ENCODE results near the gene TRHDE. TPM values are rescaled to one million over a fixed set of nuclear protein-coding genes. Genes with fewer than 3 reads are reported as not detected.

Gene TRHDE
- total and polyA plus RNA-seq, 4 donors: 0.13 to 2.3 (median 1.0) TPM

GRCh38 chr12:72271451-72272090 lies 599 bp upstream of the TRHDE start:
- H3K4me3 ChIP-seq (ENCODE audit: low read length in 2 of 2): peak overlapping the region; percentile 23 to 45

GRCh38 chr12:72272731-72273498 lies 745 bp downstream of the TRHDE start:
- Histone ChIP-seq H3K9me3 (ENCODE audit: control insufficient read depth, low read length) (no peaks in the 10 kb centered on the region), H3K27ac (ENCODE audit: low read depth in 1 of 2, low read length in 2 of 2) (no peak overlapping the region), H3K27me3 (ENCODE audit: control insufficient read depth in 1 of 2, insufficient read depth in 2 of 2, low read length in 1 of 2) (no peaks in the 10 kb centered on the region), H3K4me3 (ENCODE audit: low read length in 2 of 2) (peak overlapping the region; percentile 4 to 45), H3K36me3 (ENCODE audit: control insufficient read depth in 1 of 2, insufficient read depth in 2 of 2, low read length in 1 of 2) (no peaks in the 10 kb centered on the region), H3K4me1 (ENCODE audit: control insufficient read depth in 1 of 2, insufficient read depth in 2 of 2, low read length in 2 of 2) (no peaks in the 10 kb centered on the region)
- WGBS, 2 donors: 1% methylated on average over 79 of the region's 79 CpGs
- intact Hi-C loops (cut with DNase I): no loop called here
- ATAC-seq (ENCODE audit: low FRiP score): peak; percentile 62
- peak; percentile 40 to 75 for DNase-seq

More at GRCh38 chr12:72271451-72272090, 599 bp upstream of the TRHDE start:
- H3K27me3 ChIP-seq (ENCODE audit: control insufficient read depth in 1 of 2, insufficient read depth in 2 of 2, low read length in 1 of 2): no peaks in the 10 kb centered on the region
- peak; percentile 39 to 68 for DNase-seq
- intact Hi-C loops (cut with DNase I): no loop called here
- H3K36me3 ChIP-seq (ENCODE audit: control insufficient read depth in 1 of 2, insufficient read depth in 2 of 2, low read length in 1 of 2): no peaks in the 10 kb centered on the region
- WGBS, 2 donors: 1% methylated on average over 35 of the region's 35 CpGs
- ATAC-seq (ENCODE audit: low FRiP score): peak; percentile 51
- no peaks in the 10 kb centered on the region for H3K9me3 ChIP-seq (ENCODE audit: control insufficient read depth, low read length)
- H3K27ac ChIP-seq (ENCODE audit: low read depth in 1 of 2, low read length in 2 of 2): no peak overlapping the region
- no peaks in the 10 kb centered on the region for H3K4me1 ChIP-seq (ENCODE audit: control insufficient read depth in 1 of 2, insufficient read depth in 2 of 2, low read length in 2 of 2)

- 0 to 1% methylated on average over 22 to 24 of the region's 24 CpGs for WGBS, 2 donors
These were observed 1.3 kb downstream of the TRHDE start for GRCh38 chr12:72273499-72273837.

GRCh38 chr12:72273851-72274351 lies 1.7 kb downstream of the TRHDE start:
- intact Hi-C loops (cut with DNase I): no loop called here
- Histone ChIP-seq H3K27ac (ENCODE audit: low read depth in 1 of 2, low read length in 2 of 2) (no peak overlapping the region), H3K4me3 (ENCODE audit: low read length in 2 of 2) (peak overlapping the region in 1 of 2 donors; percentile 45), H3K4me1 (ENCODE audit: control insufficient read depth in 1 of 2, insufficient read depth in 2 of 2, low read length in 2 of 2) (no peaks in the 10 kb centered on the region), H3K27me3 (ENCODE audit: control insufficient read depth in 1 of 2, insufficient read depth in 2 of 2, low read length in 1 of 2) (no peaks in the 10 kb centered on the region), H3K9me3 (ENCODE audit: control insufficient read depth, low read length) (no peaks in the 10 kb centered on the region), H3K36me3 (ENCODE audit: control insufficient read depth in 1 of 2, insufficient read depth in 2 of 2, low read length in 1 of 2) (no peaks in the 10 kb centered on the region)
- ATAC-seq (ENCODE audit: low FRiP score) (no peak), DNase-seq (peak in 1 of 2 donors; percentile 72)
- WGBS, 2 donors: 6 to 9% methylated on average over 17 of the region's 17 CpGs

More at GRCh38 chr12:72273499-72273837, 1.3 kb downstream of the TRHDE start:
- no peaks in the 10 kb centered on the region for H3K9me3 ChIP-seq (ENCODE audit: control insufficient read depth, low read length)
- H3K4me1 ChIP-seq (ENCODE audit: control insufficient read depth in 1 of 2, insufficient read depth in 2 of 2, low read length in 2 of 2): no peaks in the 10 kb centered on the region
- H3K36me3 ChIP-seq (ENCODE audit: control insufficient read depth in 1 of 2, insufficient read depth in 2 of 2, low read length in 1 of 2): no peaks in the 10 kb centered on the region
- DNase-seq: peak in 1 of 2 donors; percentile 61
- intact Hi-C loops (cut with DNase I): no loop called here
- H3K4me3 ChIP-seq (ENCODE audit: low read length in 2 of 2): peak overlapping the region; percentile 4 to 45
- peak; percentile 16 for ATAC-seq (ENCODE audit: low FRiP score)
- H3K27ac ChIP-seq (ENCODE audit: low read depth in 1 of 2, low read length in 2 of 2): no peak overlapping the region
- no peaks in the 10 kb centered on the region for H3K27me3 ChIP-seq (ENCODE audit: control insufficient read depth in 1 of 2, insufficient read depth in 2 of 2, low read length in 1 of 2)

GRCh38 chr12:72274931-72275330 lies 2.8 kb downstream of the TRHDE start:
- H3K4me1 ChIP-seq (ENCODE audit: control insufficient read depth in 1 of 2, insufficient read depth in 2 of 2, low read length in 2 of 2): no peaks in the 10 kb centered on the region
- no peaks in the 10 kb centered on the region for H3K9me3 ChIP-seq (ENCODE audit: control insufficient read depth, low read length)
- DNase-seq: no peak
- intact Hi-C loops (cut with DNase I): no loop called here
- no peak overlapping the region for H3K27ac ChIP-seq (ENCODE audit: low read depth in 1 of 2, low read length in 2 of 2)
- no peaks in the 10 kb centered on the region for H3K36me3 ChIP-seq (ENCODE audit: control insufficient read depth in 1 of 2, insufficient read depth in 2 of 2, low read length in 1 of 2)
- ATAC-seq (ENCODE audit: low FRiP score): no peak
- 87 to 88% methylated on average over 1 of the region's 1 CpG for WGBS, 2 donors
- H3K27me3 ChIP-seq (ENCODE audit: control insufficient read depth in 1 of 2, insufficient read depth in 2 of 2, low read length in 1 of 2): no peaks in the 10 kb centered on the region
- H3K4me3 ChIP-seq (ENCODE audit: low read length in 2 of 2): no peak overlapping the region

- DNase-seq: no peak
- H3K27me3 ChIP-seq (ENCODE audit: control insufficient read depth in 1 of 2, insufficient read depth in 2 of 2, low read length in 1 of 2): no peaks in the 10 kb centered on the region
- intact Hi-C loops (cut with DNase I): no loop called here
- no peaks in the 10 kb centered on the region for H3K4me1 ChIP-seq (ENCODE audit: control insufficient read depth in 1 of 2, insufficient read depth in 2 of 2, low read length in 2 of 2)
- H3K36me3 ChIP-seq (ENCODE audit: control insufficient read depth in 1 of 2, insufficient read depth in 2 of 2, low read length in 1 of 2): no peaks in the 10 kb centered on the region
- no peak for ATAC-seq (ENCODE audit: low FRiP score)
- no peaks in the 10 kb centered on the region for H3K9me3 ChIP-seq (ENCODE audit: control insufficient read depth, low read length)
- H3K4me3 ChIP-seq (ENCODE audit: low read length in 2 of 2): no peak overlapping the region
- 42 to 52% methylated on average over 2 of the region's 2 CpGs for WGBS, 2 donors
- no peak overlapping the region for H3K27ac ChIP-seq (ENCODE audit: low read depth in 1 of 2, low read length in 2 of 2)
These were observed 3.4 kb downstream of the TRHDE start for GRCh38 chr12:72275526-72275925.

GRCh38 chr12:72276181-72276805 lies 4.1 kb downstream of the TRHDE start:
- no peaks in the 10 kb centered on the region for H3K9me3 ChIP-seq (ENCODE audit: control insufficient read depth, low read length)
- no peaks in the 10 kb centered on the region for H3K27me3 ChIP-seq (ENCODE audit: control insufficient read depth in 1 of 2, insufficient read depth in 2 of 2, low read length in 1 of 2)
- H3K27ac ChIP-seq (ENCODE audit: low read depth in 1 of 2, low read length in 2 of 2): no peak overlapping the region
- ATAC-seq (ENCODE audit: low FRiP score): no peak
- intact Hi-C loops (cut with DNase I): no loop called here
- H3K4me3 ChIP-seq (ENCODE audit: low read length in 2 of 2): no peak overlapping the region
- H3K36me3 ChIP-seq (ENCODE audit: control insufficient read depth in 1 of 2, insufficient read depth in 2 of 2, low read length in 1 of 2): no peaks in the 10 kb centered on the region
- no peaks in the 10 kb centered on the region for H3K4me1 ChIP-seq (ENCODE audit: control insufficient read depth in 1 of 2, insufficient read depth in 2 of 2, low read length in 2 of 2)
- 83 to 85% methylated on average over 3 of the region's 3 CpGs for WGBS, 2 donors
- DNase-seq: no peak

GRCh38 chr12:72277415-72277814 lies 5.2 kb downstream of the TRHDE start:
- no peak overlapping the region for H3K4me3 ChIP-seq (ENCODE audit: low read length in 2 of 2)
- intact Hi-C loops (cut with DNase I): no loop called here
- no peaks in the 10 kb centered on the region for H3K9me3 ChIP-seq (ENCODE audit: control insufficient read depth, low read length)
- H3K27me3 ChIP-seq (ENCODE audit: control insufficient read depth in 1 of 2, insufficient read depth in 2 of 2, low read length in 1 of 2): no peaks in the 10 kb centered on the region
- no peak for ATAC-seq (ENCODE audit: low FRiP score)
- no peak overlapping the region for H3K27ac ChIP-seq (ENCODE audit: low read depth in 1 of 2, low read length in 2 of 2)
- no peaks in the 10 kb centered on the region for H3K4me1 ChIP-seq (ENCODE audit: control insufficient read depth in 1 of 2, insufficient read depth in 2 of 2, low read length in 2 of 2)
- 35 to 39% methylated on average over 2 of the region's 2 CpGs for WGBS, 2 donors
- no peak for DNase-seq
- no peaks in the 10 kb centered on the region for H3K36me3 ChIP-seq (ENCODE audit: control insufficient read depth in 1 of 2, insufficient read depth in 2 of 2, low read length in 1 of 2)
